GM18867 (cell line): Measurements from ENCODE around the gene PSMC2.

Source experiments
- ATAC-seq: cut with Tn5 transposase; IDR thresholded peaks from one replicate; pipeline ENCODE4 v1.9.1; 2021; ENCODE audit warnings: mild to moderate bottlenecking, moderate library complexity; ENCODE audit not compliant: unreplicated experiment

Gene PSMC2

DNA sequence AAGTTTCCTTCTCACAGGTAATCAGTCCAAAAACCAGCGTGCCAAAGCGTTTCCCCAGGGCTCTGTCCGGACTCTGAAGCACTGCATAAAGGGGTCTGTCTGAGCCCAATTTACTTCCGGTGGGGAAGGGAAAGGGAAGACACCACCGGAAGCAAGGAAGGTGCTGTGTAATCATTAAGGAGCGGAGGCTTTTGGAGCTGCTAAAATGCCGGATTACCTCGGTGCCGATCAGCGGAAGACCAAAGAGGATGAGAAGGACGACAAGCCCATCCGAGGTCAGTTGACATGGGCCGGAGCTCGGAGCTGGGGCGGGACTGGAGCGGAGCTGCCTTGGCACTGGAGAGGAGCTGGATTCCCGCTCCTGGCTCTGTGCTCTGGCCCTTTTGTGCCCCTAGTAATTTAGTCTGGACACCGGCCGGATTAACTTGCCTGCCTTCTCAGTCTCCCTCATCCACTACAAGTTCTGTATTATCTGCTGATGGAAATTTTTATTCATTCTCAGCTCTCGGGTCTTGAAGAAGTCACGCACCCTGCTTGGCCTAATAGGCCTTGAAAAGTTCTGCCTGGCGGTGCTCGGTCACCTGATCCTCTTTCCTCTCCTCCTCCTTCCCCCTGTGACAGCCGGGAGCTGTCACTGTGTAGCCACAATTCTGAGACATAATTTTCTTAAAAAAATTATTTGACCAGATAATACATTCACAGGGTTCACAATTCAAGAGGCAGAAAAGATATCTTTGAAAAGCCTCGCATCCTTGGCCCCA, at the start of gene PSMC2:
PSMC2 (plus strand) TSS at position 137 of the 761 bp plus-strand sequence; CDS start at position 206, 69 bp downstream.
- ATAC-seq, result peak; percentile 64

DNA sequence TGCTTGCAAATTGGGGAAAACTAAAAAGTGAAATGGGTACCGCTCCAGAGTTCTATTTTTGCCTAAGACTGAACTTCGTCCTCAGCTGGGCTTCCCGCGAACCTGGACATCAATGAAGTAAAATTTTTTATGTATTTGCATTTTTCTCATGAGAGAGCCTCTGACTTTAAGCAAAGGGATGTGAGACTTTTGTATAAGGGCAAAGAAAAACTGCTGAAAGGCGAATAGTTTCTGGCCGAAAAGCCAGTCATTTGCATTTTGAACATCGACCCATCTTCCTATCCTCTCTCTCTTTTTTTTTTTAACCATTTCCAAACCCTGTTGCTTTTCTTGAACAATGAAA, 49.6 kb upstream of the PSMC2 start:
- peak; percentile 30 for ATAC-seq

DNA sequence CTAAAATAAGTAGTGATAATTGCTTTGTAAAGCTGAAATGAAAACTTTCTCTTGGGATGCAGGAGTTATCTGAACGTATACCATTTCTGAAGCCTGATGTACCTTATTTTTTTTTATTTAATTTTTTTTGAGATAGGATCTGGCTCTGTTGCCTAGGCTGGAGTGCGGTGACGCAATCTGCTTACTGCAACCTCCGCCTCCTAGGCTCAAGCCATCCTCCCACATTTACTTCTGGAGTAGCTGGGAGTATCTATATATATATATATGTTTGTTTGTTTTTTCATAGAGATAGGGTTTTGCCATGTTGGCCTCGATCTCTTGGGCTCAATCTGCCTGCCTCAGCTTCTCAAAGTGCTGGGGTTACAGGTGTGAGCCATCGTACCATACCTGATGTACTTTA, 47.8 kb upstream of the PSMC2 start:
- no peak for ATAC-seq

DNA sequence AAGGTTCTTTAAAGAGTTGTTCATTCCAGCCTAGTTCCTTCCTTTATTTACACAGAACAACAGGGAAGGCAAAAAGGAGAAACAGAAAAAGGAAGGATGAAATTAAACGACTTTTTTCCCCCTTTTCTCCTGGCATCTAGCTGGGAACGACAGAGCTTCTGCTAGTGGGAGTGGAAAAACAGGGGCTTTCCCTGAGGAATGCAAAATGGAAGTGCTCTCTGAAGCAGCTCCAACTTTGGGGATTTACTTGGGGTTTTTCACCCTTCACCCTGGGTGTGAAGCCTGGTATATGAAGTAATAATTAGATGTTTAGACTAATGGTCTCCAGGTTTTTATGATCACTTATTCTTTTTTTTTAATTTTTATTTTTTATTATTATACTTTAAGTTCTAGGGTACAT, 46.0 kb upstream of the PSMC2 start:
- ATAC-seq, result no peak

DNA sequence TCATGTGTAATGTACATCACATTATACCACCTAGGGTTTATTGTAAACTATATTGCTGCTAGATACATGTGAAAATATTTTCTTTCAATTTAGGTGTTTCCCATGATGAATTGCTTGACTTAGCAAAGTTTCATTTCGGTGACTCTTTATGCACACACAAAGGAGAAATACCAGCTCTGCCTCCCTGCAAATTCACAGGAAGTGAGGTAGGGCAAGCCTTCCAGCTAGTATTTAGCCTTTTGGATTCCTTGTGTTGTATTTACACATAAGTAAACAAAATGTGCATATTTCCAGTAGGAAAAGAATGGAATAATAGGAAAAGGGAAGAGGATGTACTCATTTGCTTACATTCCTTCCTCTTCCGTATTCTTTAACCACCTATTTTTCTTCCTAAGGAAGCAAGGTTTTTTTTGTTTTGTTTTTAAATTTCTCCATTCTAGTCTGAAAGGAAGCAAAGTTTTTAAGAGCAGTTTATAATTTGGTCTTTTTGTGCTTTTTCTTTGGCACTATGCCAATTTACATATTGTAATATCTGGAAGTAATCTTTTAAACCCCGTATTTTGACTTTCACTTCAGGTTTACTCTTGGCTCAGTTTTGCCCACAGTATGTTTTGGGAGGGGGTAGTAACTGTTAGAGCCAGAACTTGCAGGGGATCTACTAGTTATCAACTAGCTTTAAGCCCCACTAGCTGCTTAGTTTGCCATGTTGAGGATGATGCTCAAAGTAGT, 39.8 kb upstream of the PSMC2 start:
- ATAC-seq, result no peak

DNA sequence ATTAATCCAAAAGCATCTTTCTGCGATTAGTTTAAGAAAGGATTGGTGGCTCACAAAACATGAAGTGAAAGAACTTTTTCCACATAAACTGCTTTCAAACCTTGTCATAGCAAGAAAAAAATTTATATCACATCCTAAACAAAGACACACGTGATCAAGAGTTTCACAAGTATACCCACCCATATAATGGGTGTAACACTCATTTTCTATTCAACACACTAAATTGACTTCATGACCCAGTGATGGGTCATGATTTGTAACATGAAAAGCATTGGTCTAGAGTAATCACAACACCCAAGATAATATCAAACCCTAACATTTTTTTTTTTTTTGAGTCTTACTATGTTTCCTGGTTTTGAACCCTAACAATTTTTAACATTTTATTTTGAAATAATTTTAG, 32.6 kb upstream of the PSMC2 start:
- ATAC-seq, result no peak

DNA sequence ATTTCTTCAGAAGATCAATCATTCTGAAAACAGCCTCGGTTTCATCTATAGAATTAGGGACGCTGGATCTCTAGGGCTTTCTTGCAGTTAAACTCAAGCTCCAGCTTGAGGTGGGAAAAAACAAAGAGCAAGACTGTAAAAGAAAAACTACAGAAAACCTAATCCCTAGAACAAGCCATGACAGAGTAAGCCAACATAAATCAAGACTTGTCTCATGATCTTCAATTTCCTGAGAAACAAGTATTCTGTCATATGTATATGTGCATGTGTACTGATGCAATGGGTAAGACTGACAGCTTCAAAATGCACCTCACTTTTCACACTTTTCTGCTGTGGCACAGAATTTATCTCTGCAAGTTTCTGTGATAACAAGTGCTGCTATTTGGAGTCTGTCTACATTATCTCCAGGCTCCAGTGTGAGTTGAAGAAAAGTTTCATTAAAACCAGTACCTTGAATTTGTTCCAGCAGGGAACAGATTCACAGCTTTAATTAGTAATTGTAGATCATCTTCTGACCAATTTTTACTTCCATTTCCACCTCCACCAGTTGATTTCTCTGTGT, 31.0 kb upstream of the PSMC2 start:
- no peak for ATAC-seq

DNA sequence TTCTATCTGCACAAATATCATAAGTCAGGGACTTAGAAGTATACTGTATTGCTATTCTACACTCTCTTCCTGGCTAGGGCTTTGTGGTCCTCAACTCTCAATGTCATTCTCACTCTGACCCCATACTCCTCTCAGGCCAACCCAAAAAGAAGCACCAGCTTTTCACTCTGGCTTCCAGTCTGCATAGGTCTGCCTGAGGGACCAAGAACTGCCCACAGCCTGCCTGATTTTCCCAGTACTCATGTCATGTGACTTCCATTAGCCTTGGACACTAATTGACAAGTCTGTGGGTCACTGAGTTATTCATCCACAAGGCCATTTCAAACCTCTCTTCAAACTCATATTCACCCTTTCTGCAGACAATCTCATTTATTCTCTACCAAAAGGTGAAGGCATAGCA, 30.4 kb upstream of the PSMC2 start:
- no peak for ATAC-seq

DNA sequence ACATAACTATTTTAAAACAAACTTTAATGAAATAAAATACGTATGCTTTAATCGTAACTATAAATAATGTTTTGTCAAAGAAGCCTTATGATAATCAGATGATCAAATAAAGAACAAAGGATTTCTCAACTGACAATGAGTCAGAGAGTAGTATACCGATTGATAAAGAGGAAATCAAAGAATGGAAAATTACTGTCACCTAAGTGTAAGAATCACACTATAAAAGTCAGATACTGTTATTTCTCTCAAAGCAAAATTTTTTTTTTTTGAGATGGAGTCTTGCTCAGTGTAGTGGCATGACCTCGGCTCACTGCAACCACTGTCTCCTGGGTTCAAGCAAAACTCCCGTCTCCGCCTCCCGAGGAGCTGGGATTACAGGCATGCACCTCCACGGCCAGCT, 21.7 kb upstream of the PSMC2 start:
- no peak for ATAC-seq

DNA sequence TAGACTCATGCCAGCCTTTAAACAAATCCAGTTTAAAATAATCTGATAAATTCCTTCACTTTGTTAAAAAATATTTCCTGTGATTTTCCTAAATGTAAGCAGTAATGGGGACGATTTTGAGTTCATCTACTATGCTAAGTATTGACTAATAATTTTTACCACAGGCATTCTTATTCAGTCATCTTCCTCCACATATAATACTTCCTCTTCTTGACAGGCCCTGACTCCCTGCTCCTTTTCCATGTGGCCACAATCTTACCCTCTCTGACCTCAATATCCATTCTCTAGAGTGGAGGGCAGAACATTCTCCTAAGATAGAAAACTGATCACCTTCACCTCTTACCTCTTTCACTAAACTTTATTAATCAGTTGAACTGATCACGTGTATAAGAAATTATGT, 10.7 kb upstream of the PSMC2 start:
- no peak for ATAC-seq

DNA sequence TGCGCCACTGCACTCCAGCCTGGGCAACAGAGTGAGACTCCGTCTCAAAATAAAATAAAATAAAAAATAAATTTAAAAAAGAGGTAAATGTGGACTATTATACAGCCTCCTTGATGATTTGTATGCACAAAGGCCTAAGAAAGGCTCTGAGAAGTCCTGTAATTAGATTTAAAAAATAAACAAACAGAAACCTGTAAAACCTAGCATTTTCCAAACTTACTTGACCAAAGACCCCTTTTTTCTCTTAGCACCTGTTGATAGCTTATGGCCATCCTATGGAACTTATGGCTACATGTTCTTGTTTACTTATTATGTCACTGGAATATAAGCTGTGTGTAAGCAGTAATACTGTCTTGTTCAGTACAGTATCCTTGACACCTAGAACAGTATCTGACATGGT, 8.6 kb upstream of the PSMC2 start:
- no peak for ATAC-seq

DNA sequence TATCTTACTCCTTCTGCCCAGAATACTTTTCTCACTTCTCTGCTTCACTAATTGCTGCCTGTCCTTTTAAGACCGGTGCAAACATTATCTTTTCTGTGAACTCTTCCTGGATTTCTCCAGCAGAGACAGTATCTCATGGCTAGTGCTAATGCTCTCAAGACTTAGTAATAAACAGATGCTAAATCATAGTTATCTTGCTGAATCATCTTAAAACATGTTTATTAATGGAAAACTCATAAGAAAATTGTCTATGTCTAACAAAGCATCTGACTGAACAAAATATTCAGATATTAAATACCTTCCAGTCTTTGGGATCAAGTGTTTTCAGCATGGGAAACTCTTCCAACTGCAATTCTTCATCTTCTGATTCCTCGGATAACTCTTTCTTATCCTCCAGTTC, 6.0 kb upstream of the PSMC2 start:
- no peak for ATAC-seq

DNA sequence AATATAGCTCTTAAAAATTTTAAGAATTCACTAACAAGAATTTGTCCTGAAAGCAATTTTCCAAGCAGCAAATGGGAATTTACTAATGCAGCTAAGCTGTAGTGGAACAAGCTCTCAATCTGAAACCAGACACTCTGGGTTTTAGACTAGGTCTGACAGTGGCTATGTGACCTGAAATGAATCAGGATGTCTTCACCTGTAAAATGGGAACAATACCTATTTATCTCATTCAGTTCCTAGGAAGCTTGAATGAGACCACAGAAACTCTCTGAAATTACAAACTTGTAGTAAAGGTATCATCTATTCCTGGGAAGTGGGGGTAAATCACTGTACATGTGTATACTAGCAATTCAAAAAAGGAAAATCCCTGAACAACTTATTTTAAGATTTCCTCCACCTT, 4.1 kb upstream of the PSMC2 start:
- ATAC-seq, result no peak

DNA sequence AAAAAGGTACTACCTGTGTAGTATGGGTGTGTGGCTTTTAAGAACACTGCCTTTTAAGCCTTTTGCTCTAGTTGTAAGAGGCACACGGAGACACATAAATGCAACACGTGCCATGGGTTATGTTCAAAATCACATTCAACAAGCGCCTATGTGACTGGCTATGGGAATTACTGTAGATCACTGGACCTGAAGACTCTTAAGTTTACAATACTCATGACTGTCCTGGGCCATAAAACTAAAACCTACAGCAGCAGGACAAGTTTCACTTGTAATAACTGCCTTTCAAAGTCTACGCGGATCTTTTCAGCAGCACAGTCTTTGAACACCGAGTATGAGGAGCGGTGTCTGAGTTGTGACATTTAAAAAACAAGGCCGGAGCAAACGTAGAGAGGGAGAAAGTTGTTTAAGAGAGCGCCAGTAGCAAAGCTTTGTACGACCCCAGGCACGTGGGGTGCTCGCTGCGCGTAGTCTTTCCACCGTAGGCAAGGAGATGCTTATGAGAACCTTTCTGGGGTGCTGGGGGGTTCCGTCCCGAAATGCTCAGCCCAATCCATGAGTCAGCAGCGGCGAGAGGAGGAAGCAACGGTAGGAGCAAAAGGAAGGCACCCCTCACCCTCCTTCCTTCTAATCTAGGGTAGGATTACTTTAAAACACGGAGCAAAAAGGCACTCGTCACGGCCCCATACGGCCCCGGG, 3.5 kb upstream of the PSMC2 start:
- peak; percentile 8 for ATAC-seq

DNA sequence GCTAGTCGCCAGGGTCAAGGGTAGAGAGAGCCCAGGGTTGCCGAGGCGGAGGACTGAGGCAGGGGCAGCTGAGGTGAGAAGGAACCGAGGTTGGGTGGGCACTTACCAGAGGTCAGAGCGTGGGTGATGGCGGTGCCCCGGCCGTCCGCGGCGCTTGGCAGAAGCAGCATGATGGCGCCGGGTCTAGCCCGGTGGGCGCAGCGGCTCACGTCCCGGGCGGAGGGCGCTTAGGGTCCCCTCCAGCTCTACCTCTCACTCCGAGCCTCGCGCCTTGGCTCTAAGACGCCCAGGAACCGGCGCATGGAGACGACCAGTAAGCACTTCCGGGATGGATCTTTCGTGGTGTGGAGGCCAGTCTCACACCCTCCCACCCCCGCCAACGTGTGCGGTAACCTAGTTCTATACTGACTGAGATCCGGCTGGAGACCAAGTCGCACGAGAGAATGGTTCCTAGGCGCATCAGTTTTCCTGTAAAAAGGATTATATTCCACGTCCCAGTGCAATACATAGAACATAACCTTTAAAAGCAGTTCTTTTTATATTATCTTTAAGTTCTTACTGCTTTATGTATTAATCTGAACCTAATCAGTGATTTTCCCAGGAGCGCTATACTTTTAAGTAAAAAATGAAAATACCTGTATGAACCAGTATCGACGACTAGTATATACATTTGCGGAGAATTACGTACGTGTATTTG, 2.8 kb upstream of the PSMC2 start, which contains the start of gene DNAJC2:
DNAJC2 (minus strand) TSS at position 315 of the 697 bp plus-strand sequence; CDS start at position 170, 145 bp downstream.
- ATAC-seq, result peak; percentile 84

DNA sequence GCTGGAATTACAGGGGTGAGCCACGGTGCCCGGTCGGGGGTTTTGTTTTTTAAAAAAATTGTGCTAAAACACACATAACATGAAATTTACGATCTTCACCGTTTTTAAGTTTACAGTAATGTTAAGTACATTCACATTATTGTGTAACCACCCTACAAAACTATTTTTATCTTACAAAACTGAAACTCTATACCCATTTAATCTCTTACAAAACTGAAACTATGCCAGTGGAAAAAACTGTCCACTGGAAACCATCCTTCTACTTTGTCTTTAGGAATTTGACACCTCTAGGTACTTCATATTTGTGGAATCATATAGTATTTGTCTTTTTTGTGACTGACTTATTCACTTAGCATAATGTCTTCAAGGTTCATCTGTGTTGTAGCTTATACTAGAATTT, 1.0 kb upstream of the PSMC2 start:
- ATAC-seq, result no peak

DNA sequence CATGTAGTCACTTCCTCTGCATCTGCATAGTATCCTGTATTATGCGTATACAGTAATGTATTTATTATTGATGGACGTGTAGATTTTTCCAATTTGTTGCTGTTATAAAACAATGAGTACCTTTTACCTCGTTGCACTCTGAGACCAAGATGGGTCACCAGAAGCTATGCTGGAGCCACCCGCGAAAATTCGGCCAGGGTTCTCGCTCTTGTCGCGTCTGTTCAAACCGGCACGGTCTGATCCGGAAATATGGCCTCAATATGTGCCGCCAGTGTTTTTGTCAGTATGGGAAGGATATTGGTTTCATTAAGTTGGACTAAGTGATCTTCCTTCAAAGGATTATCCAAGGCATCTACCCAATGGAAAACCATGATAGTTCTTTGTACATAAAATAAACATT, 1.0 kb downstream of the PSMC2 start:
- no peak for ATAC-seq

DNA sequence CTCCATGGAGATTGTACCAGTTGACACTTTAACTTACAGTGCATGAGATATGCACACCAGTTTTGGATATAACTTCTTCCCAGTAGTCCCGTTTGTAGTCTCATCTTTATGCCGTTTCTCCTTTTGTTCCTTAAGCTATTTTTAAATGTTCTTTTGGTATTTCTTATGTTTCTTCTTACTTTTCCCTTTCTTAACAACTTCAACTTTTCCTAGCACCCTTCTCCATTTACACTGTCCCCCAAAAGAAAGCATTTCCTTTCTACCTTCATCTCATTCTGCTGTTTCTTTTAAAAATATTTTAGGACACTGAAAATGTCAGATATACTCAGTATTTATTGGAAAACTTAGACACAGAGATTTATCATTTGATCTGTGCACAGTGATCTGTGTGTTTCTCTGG, 1.5 kb downstream of the PSMC2 start:
- ATAC-seq, result no peak

DNA sequence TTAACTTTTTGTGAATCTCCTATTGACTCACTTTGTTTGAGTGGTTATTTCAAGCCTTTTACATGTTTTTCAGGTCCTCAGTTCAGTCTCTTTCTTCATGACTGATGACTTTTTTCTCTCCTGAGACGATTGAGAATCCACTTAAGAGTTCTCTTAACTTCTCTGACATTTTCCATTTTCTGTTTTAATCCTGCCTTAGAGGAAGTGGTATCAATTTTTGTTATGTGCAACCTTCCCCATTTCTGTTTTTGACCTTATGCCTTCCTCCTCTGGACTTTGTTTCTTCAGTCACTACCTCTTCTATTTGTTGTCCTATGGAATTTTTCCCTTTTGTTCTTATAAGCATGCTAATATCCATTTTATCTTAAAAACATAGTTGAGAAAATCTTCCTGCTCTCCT, 2.4 kb downstream of the PSMC2 start:
- no peak for ATAC-seq

DNA sequence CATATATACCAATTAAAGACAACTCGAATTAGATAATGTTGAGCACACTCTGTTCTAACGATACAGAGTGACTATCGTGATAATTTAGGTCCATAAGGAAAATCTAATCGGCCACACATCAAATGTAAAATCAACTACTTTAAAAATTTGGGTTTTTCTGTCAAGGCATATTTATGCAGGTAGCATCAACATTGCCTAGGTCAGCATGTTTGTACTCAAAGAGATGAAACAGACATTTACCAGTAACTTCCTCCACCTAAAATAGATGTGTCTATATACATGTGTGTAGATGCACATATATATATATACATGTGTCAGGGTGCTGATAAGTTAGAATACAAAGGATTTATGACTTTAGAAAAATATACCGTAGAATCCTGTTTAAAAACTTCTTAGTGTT, 22.0 kb downstream of the PSMC2 start:
- no peak for ATAC-seq
